ENCODE data around the gene PLEKHG3. TPM values are rescaled to one million over a fixed set of nuclear protein-coding genes. Genes with fewer than 3 reads are reported as not detected.

Gene PLEKHG3
- total RNA-seq, 1 experiment from 2014 or later, result 79.5 TPM

DNA sequence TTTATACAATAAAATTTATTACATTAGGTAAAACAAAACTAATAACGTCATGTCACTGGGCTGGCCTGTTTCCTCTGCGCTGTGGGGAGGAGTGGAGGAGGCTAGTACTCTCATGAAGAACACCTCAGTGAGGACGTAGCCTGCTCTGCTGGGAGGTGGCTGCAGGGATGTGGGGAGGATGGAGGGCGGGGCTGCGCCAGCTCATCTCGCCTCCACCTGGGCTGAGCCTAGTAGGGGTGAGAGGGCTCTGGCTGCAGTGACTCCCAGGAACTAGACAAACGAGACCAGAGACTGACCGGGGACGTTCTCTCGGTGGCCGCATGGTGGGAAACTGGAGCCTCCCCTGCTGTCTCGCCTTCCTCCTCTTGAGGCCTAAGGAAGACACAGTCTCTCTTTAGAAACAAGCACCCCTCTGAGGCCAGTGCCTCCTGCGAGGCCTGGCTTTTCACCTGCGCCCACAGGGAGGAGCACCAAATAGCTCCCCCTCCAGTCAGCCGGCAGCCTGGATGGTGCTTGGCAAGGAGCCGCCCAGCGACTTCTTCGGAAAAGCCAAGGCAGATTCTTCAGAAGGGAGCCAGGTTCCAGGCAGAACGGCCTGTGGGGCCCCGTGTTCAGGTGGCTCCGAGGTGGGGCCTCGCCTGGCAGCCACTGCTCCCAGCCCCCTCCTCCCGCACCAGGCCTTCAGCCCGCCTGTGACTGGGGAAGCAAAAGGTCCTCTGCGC, 62.4 kb downstream of the PLEKHG3 start:
- no peak overlapping the region for H3K4me3 ChIP-seq
- peaks cover 36% of the 10 kb centered on the region for H3K4me1 ChIP-seq (replicated peaks)
- H3K9me3 ChIP-seq (replicated peaks), result no peaks in the 10 kb centered on the region
- H3K27me3 ChIP-seq (replicated peaks), result no peaks in the 10 kb centered on the region
- DNase-seq (ENCODE audit: low read depth in 1 of 2, low spot score in 2 of 2), result no peak
- no peak overlapping the region for H3K27ac ChIP-seq
- no peaks in the 10 kb centered on the region for H3K36me3 ChIP-seq

DNA sequence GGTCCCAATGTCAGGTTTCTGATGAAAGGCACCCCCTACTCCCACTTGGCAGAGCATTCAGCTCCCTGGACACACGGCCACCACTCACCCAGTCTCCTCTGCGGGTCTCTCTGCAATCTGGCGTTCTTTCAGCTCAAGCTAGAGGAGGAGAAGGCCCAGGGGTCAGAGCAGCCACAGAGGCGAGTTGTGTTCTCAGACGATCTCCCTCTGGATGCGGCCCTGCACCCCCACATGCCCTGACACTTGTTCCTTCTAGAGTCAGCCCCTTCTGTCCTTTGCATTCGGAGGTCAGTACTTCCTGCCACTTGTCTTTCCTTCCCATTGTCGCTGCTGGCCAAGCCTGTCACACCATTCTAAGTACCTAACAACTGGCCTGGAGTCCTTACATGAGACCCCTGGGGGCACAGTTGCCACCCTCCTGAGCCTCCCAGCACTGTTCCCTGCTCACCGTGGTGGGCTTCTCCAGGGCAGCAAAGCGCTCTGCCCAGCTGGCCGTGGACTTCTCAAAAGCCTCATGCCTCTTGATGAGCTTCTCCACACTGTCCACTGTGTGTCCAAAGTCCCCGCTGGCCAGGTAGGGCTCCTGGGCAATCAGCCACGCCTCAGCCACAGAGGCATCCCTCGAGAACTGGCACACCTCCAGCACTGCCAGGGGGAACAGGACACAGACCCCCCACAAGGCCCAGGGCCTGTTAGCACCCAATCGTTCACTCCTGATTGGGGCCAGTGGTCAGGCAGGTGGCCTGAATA, 63.2 kb downstream of the PLEKHG3 start:
- Histone ChIP-seq H3K36me3 (no peaks in the 10 kb centered on the region), H3K27ac (no peak overlapping the region), H3K4me1 (replicated peaks) (peaks cover 28% of the 10 kb centered on the region), H3K27me3 (replicated peaks) (no peaks in the 10 kb centered on the region), H3K9me3 (replicated peaks) (no peaks in the 10 kb centered on the region), H3K4me3 (no peak overlapping the region)
- no peak for DNase-seq (ENCODE audit: low read depth in 1 of 2, low spot score in 2 of 2)

GRCh38 chr14:64768401-64769095, 64.3 kb downstream of the PLEKHG3 start:
- no peaks in the 10 kb centered on the region for H3K36me3 ChIP-seq
- H3K27ac ChIP-seq, result no peak overlapping the region
- DNase-seq (ENCODE audit: low read depth in 1 of 2, low spot score in 2 of 2), result no peak
- no peak overlapping the region for H3K4me3 ChIP-seq
- no peaks in the 10 kb centered on the region for H3K9me3 ChIP-seq (replicated peaks)
- H3K4me1 ChIP-seq (replicated peaks), result peaks cover 16% of the 10 kb centered on the region
- no peaks in the 10 kb centered on the region for H3K27me3 ChIP-seq (replicated peaks)

- H3K4me3 ChIP-seq, result no peak overlapping the region
- DNase-seq (ENCODE audit: low read depth in 1 of 2, low spot score in 2 of 2), result no peak
- H3K9me3 ChIP-seq (replicated peaks), result no peaks in the 10 kb centered on the region
- no peak overlapping the region for H3K27ac ChIP-seq
- H3K27me3 ChIP-seq (replicated peaks), result no peaks in the 10 kb centered on the region
- no peaks in the 10 kb centered on the region for H3K36me3 ChIP-seq
- peaks cover 8% of the 10 kb centered on the region for H3K4me1 ChIP-seq (replicated peaks)
Observed at GRCh38 chr14:64769096-64770020, 65.1 kb downstream of the PLEKHG3 start.

- no peak overlapping the region for H3K4me3 ChIP-seq
Observed at GRCh38 chr14:64770751-64771150, 66.5 kb downstream of the PLEKHG3 start.

GRCh38 chr14:64771161-64771560, 66.9 kb downstream of the PLEKHG3 start:
- DNase-seq (ENCODE audit: low read depth in 1 of 2, low spot score in 2 of 2), result no peak
- Histone ChIP-seq H3K27ac (no peak overlapping the region), H3K4me3 (no peak overlapping the region), H3K9me3 (replicated peaks) (no peaks in the 10 kb centered on the region), H3K4me1 (replicated peaks) (no peaks in the 10 kb centered on the region), H3K36me3 (no peaks in the 10 kb centered on the region), H3K27me3 (replicated peaks) (no peaks in the 10 kb centered on the region)

More at GRCh38 chr14:64770751-64771150, 66.5 kb downstream of the PLEKHG3 start:
- no peaks in the 10 kb centered on the region for H3K36me3 ChIP-seq
- H3K27me3 ChIP-seq (replicated peaks), result no peaks in the 10 kb centered on the region
- no peak overlapping the region for H3K27ac ChIP-seq
- no peak for DNase-seq (ENCODE audit: low read depth in 1 of 2, low spot score in 2 of 2)
- H3K4me1 ChIP-seq (replicated peaks), result no peaks in the 10 kb centered on the region
- no peaks in the 10 kb centered on the region for H3K9me3 ChIP-seq (replicated peaks)

DNA sequence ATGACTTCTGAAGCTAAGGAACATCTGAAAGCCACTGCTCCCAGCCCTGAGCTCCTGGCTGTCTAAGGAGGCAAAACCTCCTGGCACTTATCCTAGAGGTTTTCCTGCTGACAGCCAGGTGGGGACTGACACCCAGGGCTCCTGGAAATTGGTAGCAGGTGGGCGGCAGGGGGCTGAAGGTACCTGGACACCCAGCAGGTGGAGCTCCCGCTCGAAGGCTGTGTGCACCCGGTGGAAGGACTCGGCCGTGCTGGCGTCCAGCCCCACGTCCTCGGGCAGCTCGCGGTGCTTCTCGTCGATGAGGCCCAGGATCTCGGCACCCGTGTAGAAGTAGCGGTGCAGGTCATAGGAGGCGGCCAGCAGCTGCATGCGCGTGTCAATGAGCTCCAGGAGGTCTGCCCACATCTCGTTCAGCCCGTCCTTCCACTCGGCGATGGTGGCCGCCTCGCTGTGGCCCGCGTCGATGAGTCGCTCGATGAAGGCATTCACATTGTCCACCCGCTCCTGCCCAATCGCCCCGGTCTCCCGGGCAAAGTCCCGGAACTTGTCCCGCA, 68.2 kb downstream of the PLEKHG3 start:
- no peaks in the 10 kb centered on the region for H3K36me3 ChIP-seq
- no peaks in the 10 kb centered on the region for H3K27me3 ChIP-seq (replicated peaks)
- no peak overlapping the region for H3K4me3 ChIP-seq
- H3K27ac ChIP-seq, result no peak overlapping the region
- H3K4me1 ChIP-seq (replicated peaks), result no peaks in the 10 kb centered on the region
- H3K9me3 ChIP-seq (replicated peaks), result no peaks in the 10 kb centered on the region
- DNase-seq (ENCODE audit: low read depth in 1 of 2, low spot score in 2 of 2), result no peak

- Histone ChIP-seq H3K4me1 (replicated peaks) (no peaks in the 10 kb centered on the region), H3K9me3 (replicated peaks) (no peaks in the 10 kb centered on the region), H3K4me3 (no peak overlapping the region), H3K27ac (no peak overlapping the region), H3K36me3 (no peaks in the 10 kb centered on the region), H3K27me3 (replicated peaks) (no peaks in the 10 kb centered on the region)
- no peak for DNase-seq (ENCODE audit: low read depth in 1 of 2, low spot score in 2 of 2)
Observed at GRCh38 chr14:64773046-64773445, 68.8 kb downstream of the PLEKHG3 start.

DNA sequence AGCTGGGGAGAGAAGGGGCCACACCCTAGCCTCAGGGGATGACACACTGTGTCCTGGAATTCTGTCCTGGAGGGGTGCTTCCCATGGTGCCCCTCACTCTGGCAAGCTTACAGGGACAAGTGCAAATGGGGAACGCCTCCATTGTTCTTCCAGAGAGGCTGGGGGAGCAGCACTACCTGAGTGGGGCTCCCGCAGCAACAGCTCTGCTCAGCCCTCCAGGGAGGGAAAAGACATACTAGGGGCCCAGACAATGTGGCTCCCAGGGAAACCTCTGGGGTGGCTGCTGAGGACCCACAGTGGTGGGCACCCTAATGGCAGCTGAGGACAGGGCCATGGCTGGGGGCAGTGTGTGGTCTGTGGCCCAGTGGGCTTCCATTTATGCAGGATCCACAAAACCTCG, 69.4 kb downstream of the PLEKHG3 start:
- Histone ChIP-seq H3K36me3 (no peaks in the 10 kb centered on the region), H3K27ac (no peak overlapping the region), H3K9me3 (replicated peaks) (no peaks in the 10 kb centered on the region), H3K4me1 (replicated peaks) (no peaks in the 10 kb centered on the region), H3K27me3 (replicated peaks) (no peaks in the 10 kb centered on the region), H3K4me3 (no peak overlapping the region)
- DNase-seq (ENCODE audit: low read depth in 1 of 2, low spot score in 2 of 2), result no peak

- H3K36me3 ChIP-seq, result no peaks in the 10 kb centered on the region
- H3K4me1 ChIP-seq (replicated peaks), result no peaks in the 10 kb centered on the region
- H3K27me3 ChIP-seq (replicated peaks), result no peaks in the 10 kb centered on the region
- H3K9me3 ChIP-seq (replicated peaks), result no peaks in the 10 kb centered on the region
- H3K4me3 ChIP-seq, result no peak overlapping the region
- no peak for DNase-seq (ENCODE audit: low read depth in 1 of 2, low spot score in 2 of 2)
- no peak overlapping the region for H3K27ac ChIP-seq
Observed at GRCh38 chr14:64774272-64774671, 70.0 kb downstream of the PLEKHG3 start.

GRCh38 chr14:64775081-64775777, 71.0 kb downstream of the PLEKHG3 start:
- Histone ChIP-seq H3K9me3 (replicated peaks) (no peaks in the 10 kb centered on the region), H3K27ac (no peak overlapping the region), H3K4me3 (no peak overlapping the region), H3K36me3 (no peaks in the 10 kb centered on the region), H3K27me3 (replicated peaks) (no peaks in the 10 kb centered on the region), H3K4me1 (replicated peaks) (no peaks in the 10 kb centered on the region)
- no peak for DNase-seq (ENCODE audit: low read depth in 1 of 2, low spot score in 2 of 2)

- H3K27me3 ChIP-seq (replicated peaks), result no peaks in the 10 kb centered on the region
- no peaks in the 10 kb centered on the region for H3K36me3 ChIP-seq
Observed at GRCh38 chr14:64777461-64777860, 73.2 kb downstream of the PLEKHG3 start.

More at GRCh38 chr14:64777461-64777860, 73.2 kb downstream of the PLEKHG3 start:
- Histone ChIP-seq H3K27ac (no peak overlapping the region), H3K9me3 (replicated peaks) (no peaks in the 10 kb centered on the region), H3K4me3 (no peak overlapping the region), H3K4me1 (replicated peaks) (no peaks in the 10 kb centered on the region)
- DNase-seq (ENCODE audit: low read depth in 1 of 2, low spot score in 2 of 2), result no peak
